ENCODE results near the gene HBE1. TPM values are rescaled to one million over a fixed set of nuclear protein-coding genes. Genes with fewer than 3 reads are reported as not detected.

HBE1 gene
- total RNA-seq, 1 donor from 2014 or later: not detected

DNA sequence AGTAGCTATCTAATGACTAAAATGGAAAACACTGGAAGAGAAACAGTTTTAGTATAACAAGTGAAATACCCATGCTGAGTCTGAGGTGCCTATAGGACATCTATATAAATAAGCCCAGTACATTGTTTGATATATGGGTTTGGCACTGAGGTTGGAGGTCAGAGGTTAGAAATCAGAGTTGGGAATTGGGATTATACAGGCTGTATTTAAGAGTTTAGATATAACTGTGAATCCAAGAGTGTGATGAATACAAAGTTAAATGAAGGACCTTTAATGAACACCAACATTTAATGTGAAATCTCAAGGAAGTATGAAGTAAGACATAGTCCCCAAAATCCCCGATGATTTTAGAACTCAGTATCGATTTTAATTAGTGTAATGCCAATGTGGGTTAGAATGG lies 32.3 kb downstream of the HBE1 start:
- DNase-seq (ENCODE audit: low read depth): no peak
- Histone ChIP-seq H3K4me3 (ENCODE audit: low read depth, low read length) (no peak overlapping the region), H3K36me3 (ENCODE audit: control insufficient read depth, insufficient read depth, low read length) (no peaks in the 10 kb centered on the region), H3K27me3 (ENCODE audit: control insufficient read depth, insufficient read depth, low read length) (no peaks in the 10 kb centered on the region)
- TF ChIP-seq, protein P1, sequence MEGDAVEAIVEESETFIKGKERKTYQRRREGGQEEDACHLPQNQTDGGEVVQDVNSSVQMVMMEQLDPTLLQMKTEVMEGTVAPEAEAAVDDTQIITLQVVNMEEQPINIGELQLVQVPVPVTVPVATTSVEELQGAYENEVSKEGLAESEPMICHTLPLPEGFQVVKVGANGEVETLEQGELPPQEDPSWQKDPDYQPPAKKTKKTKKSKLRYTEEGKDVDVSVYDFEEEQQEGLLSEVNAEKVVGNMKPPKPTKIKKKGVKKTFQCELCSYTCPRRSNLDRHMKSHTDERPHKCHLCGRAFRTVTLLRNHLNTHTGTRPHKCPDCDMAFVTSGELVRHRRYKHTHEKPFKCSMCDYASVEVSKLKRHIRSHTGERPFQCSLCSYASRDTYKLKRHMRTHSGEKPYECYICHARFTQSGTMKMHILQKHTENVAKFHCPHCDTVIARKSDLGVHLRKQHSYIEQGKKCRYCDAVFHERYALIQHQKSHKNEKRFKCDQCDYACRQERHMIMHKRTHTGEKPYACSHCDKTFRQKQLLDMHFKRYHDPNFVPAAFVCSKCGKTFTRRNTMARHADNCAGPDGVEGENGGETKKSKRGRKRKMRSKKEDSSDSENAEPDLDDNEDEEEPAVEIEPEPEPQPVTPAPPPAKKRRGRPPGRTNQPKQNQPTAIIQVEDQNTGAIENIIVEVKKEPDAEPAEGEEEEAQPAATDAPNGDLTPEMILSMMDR (IDR thresholded peaks at IDR 0.05; ENCODE audit: insufficient read depth, low read length, poor library complexity, severe bottlenecking): no peak

DNA sequence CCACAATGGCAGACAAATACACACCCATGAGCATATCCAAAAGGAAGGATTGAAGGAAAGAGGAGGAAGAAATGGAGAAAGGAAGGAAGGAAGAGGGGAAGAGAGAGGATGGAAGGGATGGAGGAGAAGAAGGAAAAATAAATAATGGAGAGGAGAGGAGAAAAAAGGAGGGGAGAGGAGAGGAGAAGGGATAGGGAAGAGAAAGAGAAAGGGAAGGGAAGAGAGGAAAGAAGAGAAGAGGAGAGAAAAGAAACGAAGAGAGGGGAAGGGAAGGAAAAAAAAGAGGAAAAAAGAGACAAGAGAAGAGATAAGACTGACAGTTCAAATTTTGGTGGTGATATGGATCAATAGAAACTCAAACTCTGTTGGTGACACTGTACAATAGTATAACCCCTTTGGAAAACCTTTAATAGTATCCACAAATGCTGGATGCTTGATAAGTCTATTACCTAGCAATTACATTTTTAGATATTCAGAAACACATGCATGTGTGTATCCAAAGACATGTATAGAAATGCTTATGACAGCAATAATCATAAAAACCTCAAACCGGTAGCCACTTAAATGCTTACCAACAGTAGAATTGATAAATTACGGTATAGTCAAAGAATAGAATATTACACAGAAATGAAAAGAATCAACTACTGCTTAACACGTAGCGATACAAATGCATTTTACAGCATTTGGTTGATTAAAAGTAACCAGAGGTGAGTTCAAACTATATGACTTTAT lies 34.2 kb downstream of the HBE1 start:
- DNase-seq (ENCODE audit: low read depth): no peak
- TF ChIP-seq, protein P1 (IDR thresholded peaks at IDR 0.05; ENCODE audit: insufficient read depth, low read length, poor library complexity, severe bottlenecking): no peak
- Histone ChIP-seq H3K4me3 (ENCODE audit: low read depth, low read length) (no peak overlapping the region), H3K36me3 (ENCODE audit: control insufficient read depth, insufficient read depth, low read length) (no peaks in the 10 kb centered on the region), H3K27me3 (ENCODE audit: control insufficient read depth, insufficient read depth, low read length) (no peaks in the 10 kb centered on the region)

DNA sequence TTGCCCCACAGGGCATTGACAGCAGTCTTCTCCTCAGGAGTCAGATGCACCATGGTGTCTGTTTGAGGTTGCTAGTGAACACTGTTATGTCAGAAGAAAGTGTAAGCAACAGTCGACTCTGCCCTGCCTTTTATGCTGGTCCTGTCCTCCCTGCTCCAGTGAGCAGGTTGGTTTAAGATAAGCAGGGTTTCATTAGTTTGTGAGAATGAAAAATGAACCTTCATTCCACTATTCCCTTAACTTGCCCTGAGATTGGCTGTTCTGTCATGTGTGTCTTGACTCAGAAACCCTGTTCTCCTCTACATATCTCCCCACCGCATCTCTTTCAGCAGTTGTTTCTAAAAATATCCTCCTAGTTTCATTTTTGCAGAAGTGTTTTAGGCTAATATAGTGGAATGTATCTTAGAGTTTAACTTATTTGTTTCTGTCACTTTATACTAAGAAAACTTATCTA lies 35.3 kb downstream of the HBE1 start, which contains the start of gene HBD:
Gene HBD (minus strand): TSS at position 103 of the 454 bp plus-strand sequence. CDS start 50 bp downstream, at position 53.
- TF ChIP-seq, protein P1 (IDR thresholded peaks at IDR 0.05; ENCODE audit: insufficient read depth, low read length, poor library complexity, severe bottlenecking): no peak
- no peaks in the 10 kb centered on the region for H3K36me3 ChIP-seq (ENCODE audit: control insufficient read depth, insufficient read depth, low read length)
- H3K27me3 ChIP-seq (ENCODE audit: control insufficient read depth, insufficient read depth, low read length): no peaks in the 10 kb centered on the region
- DNase-seq (ENCODE audit: low read depth): no peak
- no peak within 1 kb of the TSS for H3K4me3 ChIP-seq (ENCODE audit: low read depth, low read length)

DNA sequence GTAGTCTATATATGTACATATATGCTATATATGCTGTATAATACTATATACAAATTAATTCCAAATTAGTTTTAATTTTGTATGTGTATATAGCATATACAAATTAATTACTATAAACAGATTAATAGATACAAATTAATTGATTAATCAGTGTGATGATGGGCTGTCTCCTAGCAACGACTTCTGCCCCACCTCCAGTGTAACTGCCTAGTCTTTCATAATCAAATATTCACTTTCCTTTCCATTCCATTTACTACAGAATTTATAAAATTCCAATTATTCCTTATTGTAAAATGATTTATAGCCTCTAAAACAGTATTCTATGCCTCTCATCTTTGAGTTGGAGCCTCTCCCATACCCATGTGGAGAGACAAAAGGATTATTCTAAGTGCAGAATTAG lies 36.4 kb downstream of the HBE1 start:
- Histone ChIP-seq H3K4me3 (ENCODE audit: low read depth, low read length) (no peak overlapping the region), H3K27me3 (ENCODE audit: control insufficient read depth, insufficient read depth, low read length) (no peaks in the 10 kb centered on the region), H3K36me3 (ENCODE audit: control insufficient read depth, insufficient read depth, low read length) (no peaks in the 10 kb centered on the region)
- TF ChIP-seq, protein P1 (IDR thresholded peaks at IDR 0.05; ENCODE audit: insufficient read depth, low read length, poor library complexity, severe bottlenecking): no peak
- DNase-seq (ENCODE audit: low read depth): no peak

DNA sequence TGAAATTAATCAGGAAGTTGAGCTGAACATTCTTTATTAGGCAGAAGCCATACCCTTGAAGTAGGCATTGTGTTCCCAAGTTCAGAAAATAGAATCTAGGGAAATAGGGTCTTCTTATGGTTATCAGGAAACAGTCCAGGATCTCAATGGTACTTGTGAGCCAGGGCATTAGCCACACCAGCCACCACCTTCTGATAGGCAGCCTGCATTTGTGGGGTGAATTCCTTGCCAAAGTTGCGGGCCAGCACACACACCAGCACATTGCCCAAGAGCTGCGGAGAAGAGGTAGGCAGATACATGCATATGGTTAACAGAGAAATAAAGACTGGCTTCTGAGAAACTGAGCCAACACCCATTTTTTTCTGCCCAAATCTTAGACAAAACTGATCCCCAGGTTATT lies 36.9 kb downstream of the HBE1 start:
- DNase-seq (ENCODE audit: low read depth): no peak
- Histone ChIP-seq H3K27me3 (ENCODE audit: control insufficient read depth, insufficient read depth, low read length) (no peaks in the 10 kb centered on the region), H3K4me3 (ENCODE audit: low read depth, low read length) (no peak overlapping the region), H3K36me3 (ENCODE audit: control insufficient read depth, insufficient read depth, low read length) (no peaks in the 10 kb centered on the region)
- TF ChIP-seq, protein P1 (IDR thresholded peaks at IDR 0.05; ENCODE audit: insufficient read depth, low read length, poor library complexity, severe bottlenecking): no peak

DNA sequence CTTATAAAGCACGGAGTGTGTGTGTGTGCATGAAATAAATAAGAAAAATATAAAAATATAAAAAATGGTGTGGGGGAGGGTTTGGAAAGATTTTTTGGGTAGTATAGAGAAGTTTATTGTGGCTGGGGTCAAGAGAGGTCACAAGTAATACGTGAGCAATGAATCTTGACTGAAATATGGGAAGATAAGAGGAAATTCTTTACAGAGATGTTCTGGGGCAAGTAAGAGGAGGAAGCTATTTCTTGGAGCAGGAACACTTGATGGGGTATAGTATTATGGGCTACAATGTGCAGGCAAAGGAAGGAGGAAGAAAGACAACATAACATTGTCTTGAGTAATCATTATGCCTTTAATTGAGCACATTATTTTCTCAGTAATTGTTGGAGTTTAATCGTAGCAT lies 37.6 kb downstream of the HBE1 start:
- Histone ChIP-seq H3K4me3 (ENCODE audit: low read depth, low read length) (no peak overlapping the region), H3K36me3 (ENCODE audit: control insufficient read depth, insufficient read depth, low read length) (no peaks in the 10 kb centered on the region), H3K27me3 (ENCODE audit: control insufficient read depth, insufficient read depth, low read length) (no peaks in the 10 kb centered on the region)
- TF ChIP-seq, protein P1 (IDR thresholded peaks at IDR 0.05; ENCODE audit: insufficient read depth, low read length, poor library complexity, severe bottlenecking): no peak
- DNase-seq (ENCODE audit: low read depth): no peak

Measured in kidney epithelial cell (primary cell).